HG03039 (cell line): Measurements from ENCODE around the gene EDN3.

Source experiments
- ATAC-seq: cut with Tn5 transposase; IDR thresholded peaks from one replicate; pipeline ENCODE4 v1.9.1; 2021; ENCODE audit warnings: mild to moderate bottlenecking, moderate library complexity; ENCODE audit not compliant: unreplicated experiment

The EDN3 gene

GRCh38 chr20:59300333-59301081 is at the start of gene EDN3:
Gene EDN3 (plus strand): TSS chr20:59300611. CDS start chr20:59300813, 202 bp downstream.
- no peak for ATAC-seq

- ATAC-seq, result no peak
Observed at GRCh38 chr20:59253325-59253724, 47.1 kb upstream of the EDN3 start.

- ATAC-seq, result no peak
Observed at GRCh38 chr20:59253779-59254319, 46.6 kb upstream of the EDN3 start.

- ATAC-seq, result no peak
Observed at GRCh38 chr20:59255256-59255655, 45.2 kb upstream of the EDN3 start.

GRCh38 chr20:59258221-59258621 is 42.2 kb upstream of the EDN3 start:
- ATAC-seq, result no peak

- ATAC-seq, result no peak
Observed at GRCh38 chr20:59259946-59260345, 40.5 kb upstream of the EDN3 start.

- no peak for ATAC-seq
Observed at GRCh38 chr20:59265298-59265697, 35.1 kb upstream of the EDN3 start.

GRCh38 chr20:59268870-59269269 is 31.5 kb upstream of the EDN3 start:
- ATAC-seq, result no peak

- ATAC-seq, result no peak
Observed at GRCh38 chr20:59269411-59270025, 30.9 kb upstream of the EDN3 start.

GRCh38 chr20:59270380-59270779 is 30.0 kb upstream of the EDN3 start:
- ATAC-seq, result no peak

GRCh38 chr20:59273739-59274357 is 26.6 kb upstream of the EDN3 start:
- no peak for ATAC-seq

GRCh38 chr20:59276938-59277337 is 23.5 kb upstream of the EDN3 start:
- ATAC-seq, result no peak

- no peak for ATAC-seq
Observed at GRCh38 chr20:59284470-59284869, 15.9 kb upstream of the EDN3 start.

- no peak for ATAC-seq
Observed at GRCh38 chr20:59289994-59290393, 10.4 kb upstream of the EDN3 start.

GRCh38 chr20:59291740-59292383 is 8.5 kb upstream of the EDN3 start:
- no peak for ATAC-seq

- no peak for ATAC-seq
Observed at GRCh38 chr20:59295531-59295930, 4.9 kb upstream of the EDN3 start.

- ATAC-seq, result no peak
Observed at GRCh38 chr20:59297686-59298085, 2.7 kb upstream of the EDN3 start.

- ATAC-seq, result no peak
Observed at GRCh38 chr20:59299945-59300332, 472 bp upstream of the EDN3 start.

GRCh38 chr20:59301343-59302007 is 1.1 kb downstream of the EDN3 start:
- ATAC-seq, result no peak

GRCh38 chr20:59305908-59306655 is 5.7 kb downstream of the EDN3 start:
- no peak for ATAC-seq
